ENCODE data around the gene MBNL2.

The MBNL2 gene

GRCh38 chr13:97300871-97301270 is 78.7 kb downstream of the MBNL2 start:
- DNase-seq (ENCODE audit: low read depth in 2 of 2) = no peak

- DNase-seq (ENCODE audit: low read depth in 2 of 2) = no peak
These were observed 79.4 kb downstream of the MBNL2 start for GRCh38 chr13:97301382-97302095.

GRCh38 chr13:97302611-97303010 is 80.5 kb downstream of the MBNL2 start:
- DNase-seq (ENCODE audit: low read depth in 2 of 2) = no peak

- DNase-seq (ENCODE audit: low read depth in 2 of 2) = no peak
These were observed 84.0 kb downstream of the MBNL2 start for GRCh38 chr13:97306106-97306505.

GRCh38 chr13:97306645-97307044 is 84.5 kb downstream of the MBNL2 start:
- DNase-seq (ENCODE audit: low read depth in 2 of 2) = no peak

GRCh38 chr13:97307118-97307881 is 85.2 kb downstream of the MBNL2 start:
- DNase-seq (ENCODE audit: low read depth in 2 of 2) = no peak

- no peak for DNase-seq (ENCODE audit: low read depth in 2 of 2)
These were observed 85.9 kb downstream of the MBNL2 start for GRCh38 chr13:97307882-97308624.

- DNase-seq (ENCODE audit: low read depth in 2 of 2) = no peak
These were observed 86.7 kb downstream of the MBNL2 start for GRCh38 chr13:97308735-97309429.

GRCh38 chr13:97310809-97311436 is 88.8 kb downstream of the MBNL2 start:
- DNase-seq (ENCODE audit: low read depth in 2 of 2) = no peak

- no peak for DNase-seq (ENCODE audit: low read depth in 2 of 2)
These were observed 89.8 kb downstream of the MBNL2 start for GRCh38 chr13:97311956-97312355.

GRCh38 chr13:97313551-97314260 is 91.6 kb downstream of the MBNL2 start:
- no peak for DNase-seq (ENCODE audit: low read depth in 2 of 2)

GRCh38 chr13:97316390-97316789 is 94.3 kb downstream of the MBNL2 start:
- no peak for DNase-seq (ENCODE audit: low read depth in 2 of 2)

GRCh38 chr13:97317933-97318332 is 95.8 kb downstream of the MBNL2 start:
- DNase-seq (ENCODE audit: low read depth in 2 of 2) = no peak

GRCh38 chr13:97318532-97318931 is 96.4 kb downstream of the MBNL2 start:
- no peak for DNase-seq (ENCODE audit: low read depth in 2 of 2)

- no peak for DNase-seq (ENCODE audit: low read depth in 2 of 2)
These were observed 97.1 kb downstream of the MBNL2 start for GRCh38 chr13:97319113-97319720.

GRCh38 chr13:97321101-97321500 is 99.0 kb downstream of the MBNL2 start:
- DNase-seq (ENCODE audit: low read depth in 2 of 2) = no peak

GRCh38 chr13:97321616-97322321 is 99.6 kb downstream of the MBNL2 start:
- no peak for DNase-seq (ENCODE audit: low read depth in 2 of 2)

GRCh38 chr13:97322740-97323342 is 100.7 kb downstream of the MBNL2 start:
- no peak for DNase-seq (ENCODE audit: low read depth in 2 of 2)

- no peak for DNase-seq (ENCODE audit: low read depth in 2 of 2)
These were observed 102.0 kb downstream of the MBNL2 start for GRCh38 chr13:97324115-97324514.
